ENCODE data around the gene KLHL26.

Gene KLHL26

DNA sequence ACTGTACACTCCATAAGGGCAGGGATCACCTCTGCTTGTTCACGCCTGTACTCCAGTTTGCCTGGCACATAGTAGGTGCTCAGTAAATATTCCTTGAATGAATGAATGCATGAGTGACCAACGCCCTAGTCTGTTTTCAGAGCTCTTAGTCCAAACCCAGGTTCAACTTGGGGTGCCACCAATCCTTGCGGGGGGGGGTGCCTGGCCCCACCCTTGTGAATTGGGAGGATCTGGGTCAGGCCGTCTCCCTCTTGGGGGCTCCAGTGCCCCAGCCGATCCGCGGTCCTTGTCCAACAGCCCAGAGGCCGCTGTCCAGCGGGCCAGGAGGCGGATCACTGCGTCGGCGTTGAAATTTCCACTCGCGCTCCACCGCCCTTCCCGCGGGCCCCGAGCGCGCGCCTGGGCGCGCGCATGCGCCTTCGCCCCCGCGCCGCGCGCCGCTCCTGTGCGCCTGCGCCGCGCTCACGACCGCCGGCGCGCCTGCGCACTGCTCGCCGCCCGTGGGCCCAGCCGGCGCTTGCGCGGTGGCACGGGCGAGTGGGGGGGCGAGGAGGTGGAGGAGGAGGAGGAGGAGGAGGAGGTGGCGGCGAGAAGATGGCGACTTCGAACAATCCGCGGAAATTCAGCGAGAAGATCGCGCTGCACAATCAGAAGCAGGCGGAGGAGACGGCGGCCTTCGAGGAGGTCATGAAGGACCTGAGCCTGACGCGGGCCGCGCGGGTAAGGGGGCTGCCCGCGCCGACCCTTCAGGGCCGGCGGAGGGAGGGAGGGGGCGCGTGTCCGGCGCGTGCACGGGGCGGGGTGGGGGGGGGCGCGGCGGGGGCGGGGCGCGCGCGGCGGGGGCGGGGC, 46.5 kb downstream of the KLHL26 start, which contains the start of gene CRTC1:
Gene CRTC1, plus strand, starts transcription at position 572 of the 849 bp plus-strand sequence. Its CDS starts 23 bp downstream, at position 595.
- DNase-seq (ENCODE audit: low read depth in 2 of 2): peak; percentile 85 to 87

DNA sequence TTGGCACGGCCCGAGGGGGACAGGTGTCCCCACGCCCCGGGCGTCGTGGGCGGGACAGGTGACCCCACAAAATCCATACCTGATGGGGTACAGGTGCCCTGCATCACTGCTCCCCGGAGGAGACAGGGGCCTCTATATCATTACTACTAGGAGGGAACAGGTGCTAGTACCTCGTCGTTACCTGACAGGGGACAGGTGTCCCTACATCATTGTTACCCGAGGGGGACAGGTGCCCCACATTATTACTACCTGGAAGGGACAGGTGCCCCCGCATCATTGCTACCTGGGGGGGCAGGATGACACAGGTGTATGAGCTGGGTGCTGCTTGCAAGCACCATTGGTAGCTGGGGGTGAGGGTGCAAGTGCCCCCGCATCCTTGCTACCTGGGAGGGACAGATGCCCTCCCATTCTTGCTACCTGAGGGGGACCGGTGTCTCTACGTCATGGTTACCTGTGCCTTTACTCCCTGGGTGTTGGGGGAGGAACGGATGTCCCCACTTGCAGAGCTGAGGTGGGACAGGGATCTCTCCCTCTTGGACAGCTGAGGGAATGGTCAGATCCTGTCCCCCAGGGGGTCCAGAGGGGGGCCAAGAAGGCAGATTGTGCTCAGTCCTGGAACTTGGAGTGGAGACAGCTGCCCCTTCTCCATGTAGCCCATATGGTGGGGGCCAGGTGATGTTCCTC, 47.3 kb downstream of the KLHL26 start:
- no peak for DNase-seq (ENCODE audit: low read depth in 2 of 2)

GRCh38 chr19:18684642-18684993, 47.8 kb downstream of the KLHL26 start:
- no peak for DNase-seq (ENCODE audit: low read depth in 2 of 2)

- no peak for DNase-seq (ENCODE audit: low read depth in 2 of 2)
Measured at GRCh38 chr19:18685597-18686190, 48.9 kb downstream of the KLHL26 start.

DNA sequence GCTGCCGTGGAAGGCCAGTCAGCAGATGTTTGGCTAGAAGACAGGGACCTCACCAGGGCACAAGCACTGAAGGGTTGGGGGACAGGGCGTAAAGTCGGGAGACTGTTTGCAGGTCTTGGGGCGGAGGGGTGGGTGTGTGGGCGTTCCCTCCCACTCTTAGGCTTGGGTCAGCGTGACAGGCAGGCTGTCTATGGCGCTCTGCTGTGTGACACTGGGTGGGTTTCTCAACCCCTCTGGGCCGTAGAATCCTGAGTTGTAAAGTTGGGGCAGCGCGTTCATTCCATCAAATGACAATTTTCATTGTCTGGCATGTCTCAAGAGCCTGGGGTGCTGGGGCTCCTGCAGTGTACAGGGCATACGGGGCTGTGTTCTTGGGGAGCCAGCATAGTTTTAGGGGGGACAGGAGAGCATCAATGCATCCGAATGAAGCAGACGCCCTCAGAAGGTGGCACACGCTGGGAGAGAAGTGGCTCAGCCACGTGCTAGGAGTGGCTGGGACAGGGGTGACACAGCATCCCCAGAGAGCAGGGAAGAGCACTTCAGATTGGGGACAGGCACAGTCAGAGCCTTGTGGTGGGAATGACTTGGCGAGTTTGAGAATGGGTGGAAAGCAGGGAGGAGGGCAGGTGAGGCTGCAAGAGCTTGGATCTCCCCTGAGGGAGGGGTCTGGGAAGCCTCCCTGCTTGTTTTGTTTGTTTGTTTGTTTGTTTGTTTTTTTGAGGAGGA, 51.1 kb downstream of the KLHL26 start:
- DNase-seq (ENCODE audit: low read depth in 2 of 2): no peak

DNA sequence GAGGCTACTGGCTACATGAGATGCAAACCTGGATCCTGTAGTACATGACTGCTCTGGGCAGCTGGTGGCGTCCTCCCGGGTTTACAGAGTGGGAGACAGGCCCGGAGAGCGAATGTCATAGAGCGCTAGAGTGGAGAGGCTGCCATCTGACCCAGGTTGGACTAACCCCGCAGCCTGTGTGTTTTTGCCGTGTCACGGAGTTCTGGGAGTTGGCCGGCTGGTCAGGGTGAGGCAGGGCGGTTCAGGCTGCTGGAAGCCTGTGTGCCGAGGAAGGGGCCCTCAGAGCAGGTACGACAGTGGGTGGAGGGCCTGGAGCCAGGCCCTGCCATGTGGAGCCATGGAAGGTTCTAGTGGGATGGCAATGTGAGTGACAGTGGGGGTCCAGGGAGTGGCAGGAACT, 59.2 kb downstream of the KLHL26 start:
- DNase-seq (ENCODE audit: low read depth in 2 of 2): no peak

GRCh38 chr19:18697680-18698079, 60.9 kb downstream of the KLHL26 start:
- no peak for DNase-seq (ENCODE audit: low read depth in 2 of 2)

DNA sequence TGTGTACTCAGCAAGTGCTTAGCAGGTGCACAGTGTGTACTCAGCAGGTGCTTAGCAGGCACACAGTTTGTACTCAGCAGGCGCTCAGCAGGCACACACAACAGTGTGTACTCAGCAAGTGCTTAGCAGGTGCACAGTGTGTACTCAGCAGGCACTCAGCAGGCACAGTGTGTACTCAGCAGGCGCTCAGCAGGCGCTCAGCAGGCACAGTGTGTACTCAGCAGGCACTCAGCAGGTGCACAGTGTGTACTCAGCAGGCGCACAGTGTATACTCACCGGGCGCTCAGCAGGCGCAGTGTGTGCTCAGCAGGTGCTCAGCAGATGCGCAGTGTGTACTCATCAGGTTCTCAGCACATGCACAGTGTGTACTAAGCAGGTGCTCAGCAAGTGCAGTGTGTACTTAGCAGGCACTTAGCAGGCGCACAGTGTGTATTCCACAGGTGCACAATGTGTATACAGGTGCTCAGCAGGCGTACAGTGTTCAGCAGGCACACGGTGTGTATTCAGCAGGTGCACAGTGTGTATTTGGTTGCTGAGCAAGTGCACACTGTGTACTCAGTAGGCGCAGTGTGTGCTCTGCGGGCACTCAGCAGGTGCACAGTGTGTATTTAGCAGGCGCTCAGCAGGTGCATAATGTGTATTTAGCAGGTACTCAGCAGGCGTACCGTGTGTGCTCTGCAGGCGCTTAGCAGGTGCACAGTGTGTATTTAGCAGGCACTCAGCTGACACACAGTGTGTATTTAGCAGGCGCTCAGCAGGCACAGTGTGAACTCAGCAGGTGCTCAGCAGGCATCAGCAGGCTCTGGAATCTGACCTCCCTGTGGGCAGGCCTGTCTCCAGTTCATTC, 61.7 kb downstream of the KLHL26 start:
- no peak for DNase-seq (ENCODE audit: low read depth in 2 of 2)

GRCh38 chr19:18699403-18700054, 62.7 kb downstream of the KLHL26 start:
- DNase-seq (ENCODE audit: low read depth in 2 of 2): no peak

DNA sequence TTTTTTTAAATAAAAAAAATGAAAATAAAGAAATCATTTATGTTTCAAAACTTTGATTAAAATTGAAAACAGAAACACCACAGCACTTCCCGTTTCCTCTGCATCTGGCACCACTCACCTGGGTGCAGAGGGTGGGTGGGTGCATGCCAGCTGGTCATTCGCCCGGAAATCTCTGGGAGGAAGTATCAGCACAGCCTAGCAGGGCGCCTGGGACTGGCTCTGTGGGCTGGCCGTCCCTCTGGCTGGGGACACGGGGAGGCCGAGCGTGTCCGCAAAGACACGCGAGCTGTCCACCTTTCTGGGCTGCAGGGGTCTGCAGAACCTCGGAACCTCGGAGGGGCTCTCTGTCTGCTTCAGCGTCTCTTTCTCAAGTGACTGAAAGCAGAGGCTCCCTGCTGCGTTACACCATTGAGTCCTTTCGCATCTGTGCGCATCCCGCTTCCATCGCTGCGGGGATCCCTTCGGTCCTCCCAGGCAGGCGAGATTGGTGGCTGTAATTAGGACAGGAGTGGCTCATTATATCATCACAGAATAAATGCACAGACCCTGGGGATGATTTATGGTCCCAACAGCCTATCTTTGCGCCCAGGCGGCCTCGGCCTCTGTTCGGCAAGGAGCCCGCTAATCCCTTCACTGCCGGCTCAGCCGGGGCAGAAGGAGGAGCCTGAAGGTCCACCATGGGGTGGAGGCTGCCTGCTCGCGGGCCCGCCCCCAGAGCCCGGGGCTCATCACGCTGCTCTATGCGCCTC, 63.8 kb downstream of the KLHL26 start:
- peak; percentile 43 to 45 for DNase-seq (ENCODE audit: low read depth in 2 of 2)

DNA sequence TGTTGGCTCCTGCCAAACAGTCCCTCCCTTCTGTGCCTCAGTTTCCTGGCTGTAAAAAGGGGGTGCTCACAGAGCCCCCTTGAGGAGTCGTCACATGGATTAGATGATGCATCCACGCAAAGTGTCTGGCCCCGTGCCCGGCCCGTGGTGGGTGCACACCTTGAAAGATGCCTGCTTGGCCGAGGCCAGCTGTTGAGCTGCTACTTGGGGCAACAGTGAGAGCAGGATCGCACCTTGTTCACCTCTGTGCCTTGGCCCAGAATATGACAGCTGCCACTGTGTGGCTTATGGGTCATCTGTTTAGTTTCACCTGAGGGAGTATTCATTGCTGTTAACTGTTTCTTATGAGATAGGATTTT, 64.4 kb downstream of the KLHL26 start:
- no peak for DNase-seq (ENCODE audit: low read depth in 2 of 2)

DNA sequence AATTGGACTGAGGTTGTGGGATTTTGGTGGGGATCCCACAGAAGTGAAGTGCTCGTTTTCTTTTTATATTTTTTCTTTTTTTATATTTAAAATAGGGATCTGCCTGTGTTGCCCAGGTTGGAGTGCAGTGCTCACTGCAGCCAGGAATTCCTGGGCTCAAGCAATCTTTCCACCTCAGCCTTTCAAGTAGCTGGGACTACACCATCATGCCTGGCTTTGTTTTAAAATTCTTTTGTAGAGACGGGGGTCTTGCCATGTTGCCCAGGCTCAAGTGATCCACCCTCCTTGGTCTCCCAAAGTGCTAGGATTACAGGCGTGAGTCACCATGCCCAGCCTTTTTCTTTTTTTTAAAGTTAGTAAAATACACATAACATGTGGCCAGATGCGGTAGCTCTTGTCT, 67.2 kb downstream of the KLHL26 start:
- DNase-seq (ENCODE audit: low read depth in 2 of 2): no peak

- DNase-seq (ENCODE audit: low read depth in 2 of 2): no peak
Measured at GRCh38 chr19:18704971-18705370, 68.1 kb downstream of the KLHL26 start.

GRCh38 chr19:18708452-18709231, 71.8 kb downstream of the KLHL26 start:
- no peak for DNase-seq (ENCODE audit: low read depth in 2 of 2)

DNA sequence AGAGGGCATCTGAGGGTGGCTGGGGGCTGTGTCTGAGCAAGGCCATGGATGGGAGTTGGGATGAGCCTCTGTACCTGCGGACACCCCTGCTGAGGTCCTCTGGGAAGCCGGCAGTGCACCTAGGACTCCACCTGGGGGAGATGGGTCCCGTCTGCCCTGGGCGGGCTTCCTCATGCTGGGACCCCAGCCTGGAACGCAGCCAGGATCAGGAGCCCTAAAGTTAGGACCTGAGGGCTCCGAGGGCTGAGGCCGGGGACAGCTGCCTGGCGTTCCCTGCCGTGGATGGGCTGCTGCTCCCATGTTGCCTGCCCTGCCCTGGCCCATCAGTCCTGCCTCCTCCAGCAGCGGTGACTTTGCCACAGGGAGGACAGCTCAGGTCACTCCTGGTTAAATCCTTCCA, 72.7 kb downstream of the KLHL26 start:
- DNase-seq (ENCODE audit: low read depth in 2 of 2): no peak

GRCh38 chr19:18710186-18710585, 73.4 kb downstream of the KLHL26 start:
- DNase-seq (ENCODE audit: low read depth in 2 of 2): no peak

GRCh38 chr19:18710996-18711751, 74.3 kb downstream of the KLHL26 start:
- no peak for DNase-seq (ENCODE audit: low read depth in 2 of 2)

DNA sequence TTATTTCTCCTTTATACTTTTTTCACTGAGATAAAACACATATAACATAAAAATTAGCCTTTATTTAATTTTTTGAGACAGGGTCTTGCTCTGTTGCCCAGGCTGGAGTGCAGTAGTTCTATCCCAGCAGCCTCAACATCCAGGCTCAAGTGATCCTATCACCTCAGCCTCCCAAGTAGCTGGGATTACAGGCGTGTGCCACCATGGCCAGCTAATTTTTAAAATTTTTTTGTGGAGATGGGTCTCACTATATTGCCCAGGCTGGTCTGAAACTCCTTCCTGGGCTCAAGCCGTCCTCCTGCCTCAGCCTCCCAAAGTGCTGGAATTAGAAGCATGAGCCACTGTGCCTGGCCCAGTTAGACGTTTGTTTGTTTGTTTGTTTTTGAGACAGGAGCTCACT, 75.1 kb downstream of the KLHL26 start:
- no peak for DNase-seq (ENCODE audit: low read depth in 2 of 2)

DNA sequence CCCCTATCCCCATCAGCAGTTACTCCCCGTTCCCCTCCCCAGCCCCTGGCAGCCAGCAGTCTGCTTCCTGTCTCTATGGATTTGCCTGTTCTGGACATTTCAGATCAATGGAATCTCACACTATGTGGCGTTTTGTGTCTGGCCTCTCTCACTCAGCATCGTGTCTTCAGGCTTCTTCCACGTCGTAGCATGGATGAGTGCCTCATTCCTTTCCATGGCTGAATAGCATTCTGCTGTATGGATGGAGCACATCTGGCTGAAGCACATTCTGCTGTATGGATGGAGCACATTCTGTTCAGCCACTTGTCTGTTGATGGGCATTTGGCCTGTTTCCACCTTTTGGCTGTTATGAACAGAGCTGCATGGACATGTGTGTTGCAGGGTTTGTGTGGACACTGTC, 76.2 kb downstream of the KLHL26 start:
- DNase-seq (ENCODE audit: low read depth in 2 of 2): no peak
